ENCODE data around the gene LAMTOR2. TPM values are rescaled to one million over a fixed set of nuclear protein-coding genes. Genes with fewer than 3 reads are reported as not detected.

The LAMTOR2 gene
- total RNA-seq, 4 donors from 2014 or later = 17.3 to 97.6 (median 38.1) TPM

DNA sequence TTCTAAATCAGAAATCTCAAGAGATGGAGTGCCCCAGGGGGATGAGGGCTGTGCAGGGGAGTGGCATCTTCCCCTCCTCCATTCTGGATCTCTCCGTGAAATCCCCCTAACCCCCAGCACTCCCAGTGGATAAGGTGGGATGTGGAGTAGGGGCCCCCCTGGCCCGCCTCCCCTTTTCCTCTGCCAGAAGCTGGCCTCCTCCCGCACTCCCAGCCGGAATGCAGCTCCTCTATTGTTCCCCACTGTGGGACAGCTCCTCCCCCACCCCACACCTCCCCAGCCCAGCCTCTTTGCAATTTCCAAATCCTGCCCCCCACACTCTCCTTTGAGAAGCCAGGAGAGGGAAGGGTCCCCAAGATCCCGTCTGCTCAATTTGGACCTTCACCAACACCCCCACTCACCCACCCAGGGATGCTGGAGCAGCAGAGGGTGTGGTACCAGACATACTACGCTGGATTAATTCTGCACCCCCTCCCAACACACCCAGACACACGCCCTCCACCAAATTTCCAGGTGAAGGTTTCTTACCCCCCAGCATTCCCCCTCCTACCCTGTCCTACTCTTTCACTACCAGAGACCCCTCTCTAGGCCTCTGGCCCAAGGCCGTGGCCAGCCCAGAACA lies 25.8 kb downstream of the LAMTOR2 start:
- no peaks in the 10 kb centered on the region for H3K4me1 ChIP-seq
- intact Hi-C loops (cut with DNase I; ENCODE audit: low total_unique reads) = no loop called here
- no peaks in the 10 kb centered on the region for H3K36me3 ChIP-seq
- TF ChIP-seq, protein P1, sequence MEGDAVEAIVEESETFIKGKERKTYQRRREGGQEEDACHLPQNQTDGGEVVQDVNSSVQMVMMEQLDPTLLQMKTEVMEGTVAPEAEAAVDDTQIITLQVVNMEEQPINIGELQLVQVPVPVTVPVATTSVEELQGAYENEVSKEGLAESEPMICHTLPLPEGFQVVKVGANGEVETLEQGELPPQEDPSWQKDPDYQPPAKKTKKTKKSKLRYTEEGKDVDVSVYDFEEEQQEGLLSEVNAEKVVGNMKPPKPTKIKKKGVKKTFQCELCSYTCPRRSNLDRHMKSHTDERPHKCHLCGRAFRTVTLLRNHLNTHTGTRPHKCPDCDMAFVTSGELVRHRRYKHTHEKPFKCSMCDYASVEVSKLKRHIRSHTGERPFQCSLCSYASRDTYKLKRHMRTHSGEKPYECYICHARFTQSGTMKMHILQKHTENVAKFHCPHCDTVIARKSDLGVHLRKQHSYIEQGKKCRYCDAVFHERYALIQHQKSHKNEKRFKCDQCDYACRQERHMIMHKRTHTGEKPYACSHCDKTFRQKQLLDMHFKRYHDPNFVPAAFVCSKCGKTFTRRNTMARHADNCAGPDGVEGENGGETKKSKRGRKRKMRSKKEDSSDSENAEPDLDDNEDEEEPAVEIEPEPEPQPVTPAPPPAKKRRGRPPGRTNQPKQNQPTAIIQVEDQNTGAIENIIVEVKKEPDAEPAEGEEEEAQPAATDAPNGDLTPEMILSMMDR (IDR thresholded peaks at IDR 0.05) = no peak
- no peak for TF ChIP-seq POLR2A (IDR thresholded peaks at IDR 0.05)
- H3K4me3 ChIP-seq = peak overlapping the region in 1 of 2 donors; percentile 79
- peak in 1 of 2 donors; percentile 28 for DNase-seq
- no peaks in the 10 kb centered on the region for H3K27me3 ChIP-seq
- no peaks in the 10 kb centered on the region for H3K9me3 ChIP-seq
- H3K27ac ChIP-seq = peak overlapping the region in 1 of 2 donors; percentile 65

DNA sequence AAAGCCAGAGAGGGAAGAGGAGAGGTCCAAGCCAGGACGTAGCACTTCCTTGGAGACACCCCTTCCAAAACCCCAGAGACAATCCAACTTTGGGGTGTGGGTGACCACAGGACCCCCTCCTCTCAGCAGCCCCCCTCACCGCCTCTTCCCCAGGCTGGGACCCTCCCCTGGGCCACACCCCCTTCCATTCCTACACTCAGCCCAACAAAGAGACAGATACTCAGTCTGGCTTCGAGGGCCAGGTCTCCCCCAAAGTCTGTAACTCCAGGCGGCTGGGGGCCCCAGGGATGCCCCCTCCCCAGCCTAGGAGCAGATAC lies 26.2 kb downstream of the LAMTOR2 start:
- H3K4me1 ChIP-seq = no peaks in the 10 kb centered on the region
- intact Hi-C loops (cut with DNase I; ENCODE audit: low total_unique reads) = no loop called here
- no peaks in the 10 kb centered on the region for H3K9me3 ChIP-seq
- peak overlapping the region; percentile 64 to 65 for H3K27ac ChIP-seq
- no peaks in the 10 kb centered on the region for H3K27me3 ChIP-seq
- peak overlapping the region in 1 of 2 donors; percentile 79 for H3K4me3 ChIP-seq
- H3K36me3 ChIP-seq = no peaks in the 10 kb centered on the region
- TF ChIP-seq POLR2A (IDR thresholded peaks at IDR 0.05) = no peak
- TF ChIP-seq, protein P1 (IDR thresholded peaks at IDR 0.05) = no peak
- no peak for DNase-seq

DNA sequence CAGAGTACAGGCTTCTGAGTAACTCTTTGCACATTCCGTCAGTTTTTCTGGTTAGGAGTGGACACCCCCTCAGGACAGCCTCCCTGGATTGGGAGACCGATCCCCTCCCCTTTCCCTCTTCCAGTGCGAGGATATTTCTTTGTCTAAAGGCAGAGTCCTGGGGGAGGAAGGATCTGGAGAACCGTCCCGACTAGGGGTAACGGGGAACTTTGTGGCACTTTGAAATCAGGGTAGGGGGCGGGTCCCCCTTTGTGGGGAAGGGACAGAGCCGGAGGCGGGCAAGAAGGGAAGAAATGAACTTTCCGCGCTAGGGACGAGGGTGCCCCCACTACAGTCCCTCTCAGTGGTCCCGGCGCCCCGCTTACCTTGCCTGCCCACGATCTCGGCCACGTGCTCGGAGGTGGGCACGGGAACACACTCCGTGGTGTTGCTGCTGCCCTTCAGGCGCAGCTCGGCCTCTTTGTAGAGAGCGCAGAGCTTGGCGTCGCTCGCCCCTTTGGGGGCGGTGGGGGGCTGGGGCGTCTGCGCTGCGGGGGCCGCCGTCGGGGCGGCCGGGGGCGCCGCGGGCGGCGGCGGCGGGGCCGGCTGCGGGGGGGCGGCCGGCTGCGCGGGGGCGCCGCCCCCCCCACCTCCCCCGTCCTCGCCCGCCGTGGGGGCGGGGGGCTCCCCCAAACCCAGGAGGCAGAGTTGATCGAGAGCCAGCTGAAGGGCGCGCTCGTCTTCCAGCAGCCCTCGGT lies 26.8 kb downstream of the LAMTOR2 start:
- intact Hi-C loops (cut with DNase I; ENCODE audit: low total_unique reads) = no loop called here

DNA sequence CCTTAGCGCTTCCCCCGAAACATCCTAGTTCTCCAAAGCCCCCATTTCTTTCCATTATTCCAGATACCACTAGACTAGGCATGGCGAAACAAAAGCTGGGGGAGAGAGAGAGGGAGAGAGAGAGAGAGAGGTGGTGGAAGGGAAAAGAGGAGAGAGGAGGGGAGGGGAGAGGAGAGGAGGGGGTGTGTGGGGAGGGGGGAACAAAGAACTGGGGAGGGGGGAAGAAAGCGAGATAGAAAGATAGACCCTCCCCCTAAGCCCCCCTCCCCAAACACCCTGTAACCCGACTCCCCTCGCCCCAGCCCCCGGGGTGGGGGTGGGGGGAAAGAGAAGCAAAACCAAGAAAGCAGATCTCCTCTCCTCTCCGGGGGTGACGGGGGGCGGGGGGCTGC lies 27.3 kb downstream of the LAMTOR2 start:
- no peak for TF ChIP-seq POLR2A (IDR thresholded peaks at IDR 0.05)
- TF ChIP-seq, protein P1 (IDR thresholded peaks at IDR 0.05) = no peak
- H3K9me3 ChIP-seq = no peaks in the 10 kb centered on the region
- H3K36me3 ChIP-seq = no peaks in the 10 kb centered on the region
- intact Hi-C loops (cut with DNase I; ENCODE audit: low total_unique reads) = no loop called here
- no peak for DNase-seq
- H3K27me3 ChIP-seq = no peaks in the 10 kb centered on the region
- peak overlapping the region; percentile 79 to 97 for H3K4me3 ChIP-seq
- no peaks in the 10 kb centered on the region for H3K4me1 ChIP-seq
- H3K27ac ChIP-seq = peak overlapping the region; percentile 75 to 85

More for the DNA sequence above, 26.8 kb downstream of the LAMTOR2 start:
- H3K36me3 ChIP-seq = no peaks in the 10 kb centered on the region
- TF ChIP-seq POLR2A (IDR thresholded peaks at IDR 0.05) = no peak
- TF ChIP-seq, protein P1 (IDR thresholded peaks at IDR 0.05) = no peak
- DNase-seq = no peak
- H3K27me3 ChIP-seq = no peaks in the 10 kb centered on the region
- peak overlapping the region; percentile 79 to 97 for H3K4me3 ChIP-seq
- no peaks in the 10 kb centered on the region for H3K9me3 ChIP-seq
- H3K4me1 ChIP-seq = no peaks in the 10 kb centered on the region
- peak overlapping the region; percentile 75 to 85 for H3K27ac ChIP-seq

Measured in uterus (tissue), 4 donors.